Smooth muscle cell of bladder (primary cell): Measurements from ENCODE around the gene ZNF785. TPM values are rescaled to one million over a fixed set of nuclear protein-coding genes. Genes with fewer than 3 reads are reported as not detected.

Experiments
- total RNA-seq: library from RNA; depleted of rRNA; stranded (reverse); fragments of >200 nt; gene quantifications from 2 replicates; pipeline ENCODE4 v1.2.3, GENCODE V29; 2014

The ZNF785 gene
- 7.9 and 8.4 TPM in 2 replicates for total RNA-seq

GRCh38 chr16:30585400-30586191 is at the start of gene ZNF785:
ZNF785 (minus strand) TSS chr16:30585697; CDS start chr16:30585611, 86 bp downstream.

DNA sequence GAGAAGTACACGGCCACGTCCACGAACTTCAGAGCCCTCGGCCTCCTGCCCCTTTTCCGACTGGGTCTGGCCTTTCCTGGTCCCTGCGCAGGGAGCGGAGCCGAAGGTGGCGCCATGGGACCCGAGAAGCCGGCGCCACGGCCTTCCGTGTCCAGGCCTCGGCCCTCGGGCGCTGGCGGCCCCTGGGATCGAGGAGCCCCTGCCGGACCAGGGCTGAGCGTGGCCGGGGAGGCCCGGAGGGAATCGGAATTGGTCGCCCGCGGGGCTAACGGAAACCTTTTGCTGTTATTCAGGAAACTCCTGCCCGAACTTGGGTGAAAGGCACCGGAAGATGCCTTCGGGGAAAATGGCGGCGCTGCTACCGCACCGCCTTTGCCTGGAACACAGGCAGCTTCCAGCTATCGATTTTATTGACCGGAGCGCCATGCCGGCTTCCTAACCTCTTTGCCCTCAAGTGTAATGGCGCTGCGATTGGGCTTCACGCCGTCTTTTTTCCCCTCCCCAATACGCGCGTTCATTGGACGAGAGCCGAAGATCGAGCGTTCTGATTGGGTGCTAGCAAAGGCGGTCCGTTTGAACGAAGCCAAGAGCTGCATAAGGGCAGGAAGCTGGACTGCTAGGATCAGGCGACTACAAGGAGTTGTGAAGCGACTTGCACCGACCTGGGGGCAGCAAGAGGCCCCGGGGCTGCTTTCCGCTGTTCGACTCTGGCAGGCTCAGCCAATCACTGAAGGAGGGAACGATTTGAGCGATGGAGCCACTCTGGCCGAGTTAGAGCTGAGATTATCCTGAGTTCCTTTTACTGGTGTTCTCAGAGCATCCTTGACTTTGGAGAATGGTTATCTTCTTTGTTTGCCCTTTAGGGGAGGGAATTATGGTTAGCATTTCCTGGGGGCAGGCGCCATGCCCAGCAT is 24.7 kb upstream of the ZNF785 start, which contains the start of gene ZNF689:
Gene ZNF689 (minus strand): TSS at position 464 of the 914 bp plus-strand sequence. CDS start 348 bp downstream, at position 116.

GRCh38 chr16:30571445-30572322 is 13.8 kb downstream of the ZNF785 start, which contains the start of gene ZNF688:
ZNF688 (minus strand) TSS chr16:30571714; CDS start chr16:30571629, 85 bp downstream.

DNA sequence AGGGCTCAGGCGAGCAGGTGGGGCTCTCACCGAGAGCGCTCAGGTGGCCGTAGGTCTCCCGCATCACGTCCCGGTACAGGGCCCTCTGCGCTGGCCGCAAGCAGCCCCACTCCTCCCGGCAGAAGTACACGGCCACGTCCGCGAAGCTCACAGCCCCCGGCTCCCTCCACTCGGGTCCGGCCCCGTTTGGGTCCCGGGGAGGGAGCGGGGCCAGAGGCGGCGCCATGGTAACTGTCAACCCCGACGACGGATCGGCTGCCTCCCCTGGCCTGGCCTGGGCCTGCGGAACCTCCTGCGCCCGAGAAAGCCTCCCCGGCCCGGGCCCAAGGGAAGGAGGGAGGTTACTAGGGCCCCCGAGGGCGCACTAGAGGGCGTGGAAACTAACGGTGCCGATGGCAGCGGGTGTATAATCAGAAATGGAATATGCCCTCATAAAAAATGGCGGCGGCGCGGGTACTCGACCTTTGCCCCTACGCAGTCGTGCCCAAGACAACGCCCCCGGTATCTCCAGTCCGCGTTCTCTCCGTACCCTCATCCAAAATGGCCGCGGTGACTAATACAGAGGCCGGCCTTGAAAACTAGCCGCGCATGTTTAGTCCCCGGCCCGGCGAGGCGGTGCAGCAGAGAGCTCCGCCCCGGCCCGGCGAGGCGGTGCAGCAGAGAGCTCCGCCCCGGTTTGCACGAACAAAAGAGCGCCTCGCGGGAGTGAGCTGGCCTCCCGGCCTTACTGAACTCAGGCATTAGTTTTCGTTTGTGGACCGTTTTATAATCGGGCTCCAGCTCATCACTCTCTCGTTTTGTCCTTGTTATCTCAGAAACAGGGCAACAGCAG is 27.3 kb downstream of the ZNF785 start, which contains the start of gene ZNF764:
Gene ZNF764 (minus strand): TSS at position 418 of the 832 bp plus-strand sequence. CDS start 192 bp downstream, at position 226.

DNA sequence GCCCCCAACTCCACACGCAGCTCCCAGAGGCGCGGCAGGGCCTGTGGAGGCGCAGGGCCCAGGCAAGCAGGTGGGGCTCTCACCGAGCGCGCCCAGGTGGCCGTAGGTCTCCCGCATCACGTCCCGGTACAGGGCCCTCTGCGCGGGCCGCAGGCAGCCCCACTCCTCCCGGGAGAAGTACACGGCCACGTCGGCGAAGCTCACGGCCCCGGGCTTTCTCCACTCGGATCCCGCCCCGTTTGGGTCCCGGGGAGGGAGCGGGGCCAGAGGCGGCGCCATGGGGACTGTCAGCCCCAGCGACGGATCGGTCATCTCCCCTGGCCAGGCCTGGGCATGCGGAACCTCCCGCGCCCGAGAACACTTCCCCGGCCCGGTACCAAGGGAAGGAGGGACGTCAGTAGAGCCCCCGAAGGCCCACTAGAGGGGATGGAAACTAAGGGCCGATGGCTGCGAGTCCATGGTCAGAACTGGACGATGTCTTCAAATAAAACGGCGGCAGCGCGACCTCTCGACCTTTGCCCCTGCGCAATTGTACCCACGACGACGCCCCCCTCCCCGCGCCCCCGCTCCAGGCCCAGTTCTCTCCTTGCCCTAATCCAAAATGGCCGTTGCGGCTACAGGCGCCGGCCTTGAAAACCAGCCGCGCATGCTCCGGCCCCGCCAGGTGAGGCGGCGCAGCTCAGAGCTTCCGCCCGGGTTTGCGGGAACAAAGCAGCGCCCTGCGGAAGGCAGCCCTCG is 51.0 kb downstream of the ZNF785 start, which contains the start of gene ZNF747:
Gene ZNF747 (minus strand): TSS at position 491 of the 738 bp plus-strand sequence. CDS start 179 bp downstream, at position 312.

Other genes starting within 250 kb of the ZNF785 start
- gene CD2BP2, start 230.4 kb downstream of the ZNF785 start, total RNA-seq, result 33.8 and 39.1 TPM in 2 replicates
- 17.1 and 19.9 TPM in 2 replicates for gene TBC1D10B, start 215.2 kb downstream of the ZNF785 start, total RNA-seq
- not detected in 2 replicates for gene MYL11, start 210.9 kb downstream of the ZNF785 start, total RNA-seq
- gene SEPTIN1, start 203.1 kb downstream of the ZNF785 start, total RNA-seq, result not detected in 2 replicates
- gene ZNF48, start 190.3 kb downstream of the ZNF785 start, total RNA-seq, result 4.6 and 5.5 TPM in 2 replicates
- 9.8 and 10.5 TPM in 2 replicates for gene ZNF771, start 178.1 kb downstream of the ZNF785 start, total RNA-seq
- gene DCTPP1, start 155.7 kb downstream of the ZNF785 start, total RNA-seq, result 5.5 and 6.9 TPM in 2 replicates
- 11.1 and 13.7 TPM in 2 replicates for gene SEPHS2, start 139.8 kb downstream of the ZNF785 start, total RNA-seq
- gene ITGAL, start 113.0 kb downstream of the ZNF785 start, total RNA-seq, result not detected in 2 replicates
- gene ZNF768, start 59.1 kb downstream of the ZNF785 start, total RNA-seq, result 9.5 and 12.8 TPM in 2 replicates
- 6.7 and 8.4 TPM in 2 replicates for gene ZNF747, start 50.8 kb downstream of the ZNF785 start, total RNA-seq
- gene ZNF764, start 27.3 kb downstream of the ZNF785 start, total RNA-seq, result 2.1 and 2.8 TPM in 2 replicates
- 12.1 and 12.9 TPM in 2 replicates for gene ZNF688, start 14.0 kb downstream of the ZNF785 start, total RNA-seq
- gene ZNF689, start 24.7 kb upstream of the ZNF785 start, total RNA-seq, result 3.8 and 4.4 TPM in 2 replicates
- gene PRR14, start 65.3 kb upstream of the ZNF785 start, total RNA-seq, result 3.4 and 3.8 TPM in 2 replicates
- 12.7 and 15.3 TPM in 2 replicates for gene FBRS, start 72.7 kb upstream of the ZNF785 start, total RNA-seq
- 9.8 and 20.4 TPM in 2 replicates for gene SRCAP, start 113.5 kb upstream of the ZNF785 start, total RNA-seq
- gene PHKG2, start 162.7 kb upstream of the ZNF785 start, total RNA-seq, result 16.5 and 16.9 TPM in 2 replicates
- 1.8 and 2.4 TPM in 2 replicates for gene CFAP119, start 176.4 kb upstream of the ZNF785 start, total RNA-seq
- gene RNF40, start 176.6 kb upstream of the ZNF785 start, total RNA-seq, result 53.8 and 63.1 TPM in 2 replicates
- gene ZNF629, start 201.5 kb upstream of the ZNF785 start, total RNA-seq, result 6.4 and 8.5 TPM in 2 replicates